GM18508 (cell line): ENCODE measurements around the gene FGF4.

Experiments
- ATAC-seq: cut with Tn5 transposase; IDR thresholded peaks from one replicate; pipeline ENCODE4 v1.9.1; 2021; ENCODE audit warnings: moderate number of reproducible peaks; ENCODE audit not compliant: insufficient read depth, unreplicated experiment

FGF4 gene

GRCh38 chr11:69775163-69775755 is at the start of gene FGF4:
Gene FGF4 (minus strand): TSS chr11:69775341. CDS start chr11:69775084, 257 bp downstream.
- no peak for ATAC-seq

GRCh38 chr11:69823641-69824265 is 48.6 kb upstream of the FGF4 start:
- no peak for ATAC-seq

GRCh38 chr11:69822676-69823494 is 47.7 kb upstream of the FGF4 start:
- ATAC-seq, result no peak

GRCh38 chr11:69821511-69822040 is 46.4 kb upstream of the FGF4 start:
- no peak for ATAC-seq

- ATAC-seq, result no peak
These were observed 45.3 kb upstream of the FGF4 start for GRCh38 chr11:69820441-69820840.

GRCh38 chr11:69819541-69820070 is 44.5 kb upstream of the FGF4 start:
- no peak for ATAC-seq

- no peak for ATAC-seq
These were observed 43.7 kb upstream of the FGF4 start, which contains the start of gene FGF3 for GRCh38 chr11:69818603-69819441. Gene FGF3 (minus strand): TSS chr11:69819416. CDS start chr11:69818933, 483 bp downstream.

GRCh38 chr11:69818231-69818602 is 43.1 kb upstream of the FGF4 start:
- ATAC-seq, result no peak

GRCh38 chr11:69817265-69818230 is 42.4 kb upstream of the FGF4 start:
- ATAC-seq, result no peak

- ATAC-seq, result no peak
These were observed 41.5 kb upstream of the FGF4 start for GRCh38 chr11:69816671-69817070.

GRCh38 chr11:69815973-69816372 is 40.8 kb upstream of the FGF4 start:
- ATAC-seq, result no peak

- no peak for ATAC-seq
These were observed 39.8 kb upstream of the FGF4 start for GRCh38 chr11:69814902-69815301.

- no peak for ATAC-seq
These were observed 39.3 kb upstream of the FGF4 start for GRCh38 chr11:69814411-69814810.

GRCh38 chr11:69813839-69814238 is 38.7 kb upstream of the FGF4 start:
- ATAC-seq, result no peak

- no peak for ATAC-seq
These were observed 37.8 kb upstream of the FGF4 start for GRCh38 chr11:69812946-69813345.

GRCh38 chr11:69812256-69812655 is 37.1 kb upstream of the FGF4 start:
- no peak for ATAC-seq

- no peak for ATAC-seq
These were observed 36.3 kb upstream of the FGF4 start for GRCh38 chr11:69811431-69811830.

- no peak for ATAC-seq
These were observed 35.4 kb upstream of the FGF4 start for GRCh38 chr11:69810289-69811118.
